ENCODE results near the gene OGFOD1. TPM values are rescaled to one million over a fixed set of nuclear protein-coding genes. Genes with fewer than 3 reads are reported as not detected.

The OGFOD1 gene
- total and polyA plus RNA-seq, 9 of the 15 experiments (the other 6 are each of a cell fraction or from before 2014, with no cell fraction given), result 60.4 to 134 (median 85.8) TPM

GRCh38 chr16:56466344-56466743, 15.0 kb downstream of the OGFOD1 start:
- no peak overlapping the region for H3K4me3 ChIP-seq
- in situ Hi-C loops (cut with MboI) (no loop called here), intact Hi-C loops (cut with micrococcal nuclease) (no loop called here)
- CTCF ChIA-PET (ENCODE audit: low intra/inter-chr PET ratio), result no interaction called here
- H3K4me2 ChIP-seq (ENCODE audit: insufficient read depth, low read length), result no peak overlapping the region
- H3K9ac ChIP-seq (ENCODE audit: insufficient read depth in 1 of 2, low read depth in 2 of 2, low read length in 2 of 2), result no peak overlapping the region
- POLR2A ChIA-PET, result interaction anchor here (0.9 to 1.6 kb wide), 6 partner anchors 13 to 52 kb away, joined by 3 to 4 read pairs (median 3); partner anchors contain the start of genes NUDT21 and OGFOD1
- H3K4me1 ChIP-seq (replicated peaks in 1 of 2; ENCODE audit: control insufficient read depth in 2 of 2, insufficient read depth in 2 of 2, low read length in 2 of 2), result peaks cover 4 to 14% of the 10 kb centered on the region in 2 experiments; a peak in 4 of 5 replicates
- TF ChIP-seq LCOR (CRISPR knock-in tag; IDR thresholded peaks at IDR 0.05) (no peak), XRCC3 (IDR thresholded peaks at IDR 0.05) (no peak), YBX1 (IDR thresholded peaks at IDR 0.05) (no peak), CXXC5 (CRISPR knock-in tag; IDR thresholded peaks at IDR 0.05) (no peak), HEY1 (CRISPR knock-in tag; IDR thresholded peaks at IDR 0.05; ENCODE audit: borderline replicate concordance) (no peak), MEF2A (IDR thresholded peaks at IDR 0.05; ENCODE audit: control insufficient read depth, low read depth, low read length) (no peak), TAF7 (tag; IDR thresholded peaks at IDR 0.05) (no peak)
- TF ChIP-seq, protein P1, sequence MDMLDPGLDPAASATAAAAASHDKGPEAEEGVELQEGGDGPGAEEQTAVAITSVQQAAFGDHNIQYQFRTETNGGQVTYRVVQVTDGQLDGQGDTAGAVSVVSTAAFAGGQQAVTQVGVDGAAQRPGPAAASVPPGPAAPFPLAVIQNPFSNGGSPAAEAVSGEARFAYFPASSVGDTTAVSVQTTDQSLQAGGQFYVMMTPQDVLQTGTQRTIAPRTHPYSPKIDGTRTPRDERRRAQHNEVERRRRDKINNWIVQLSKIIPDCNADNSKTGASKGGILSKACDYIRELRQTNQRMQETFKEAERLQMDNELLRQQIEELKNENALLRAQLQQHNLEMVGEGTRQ (CRISPR knock-in tag; IDR thresholded peaks at IDR 0.05), result no peak
- FAIRE-seq, result no peak
- H3K9me3 ChIP-seq (replicated peaks; ENCODE audit: control insufficient read depth, insufficient read depth, low read depth, low read length), result no peaks in the 10 kb centered on the region
- H2AFZ ChIP-seq (ENCODE audit: low read depth, low read length), result no peak overlapping the region
- DNase-seq (ENCODE audit: extremely low read depth in 1 of 4, low spot score in 3 of 4), result no peak
- no peak overlapping the region for H3K27ac ChIP-seq (ENCODE audit: extremely low read depth, low read depth, low read length)
- no peaks in the 10 kb centered on the region for H4K20me1 ChIP-seq (replicated peaks; ENCODE audit: control insufficient read depth, insufficient read depth, low read length)
- peaks cover 90% of the 10 kb centered on the region for H3K36me3 ChIP-seq (ENCODE audit: control insufficient read depth, insufficient read depth, low read length)
- no peaks in the 10 kb centered on the region for H3K27me3 ChIP-seq (ENCODE audit: control insufficient read depth in 2 of 2, insufficient read depth in 2 of 2, low read length in 2 of 2)
- BruUV-seq (replicated peaks), result no TSS peak
- H3K79me2 ChIP-seq (ENCODE audit: control insufficient read depth, insufficient read depth, low read length), result no peaks in the 10 kb centered on the region
- WGBS (ENCODE audit: insufficient coverage, low coverage, missing lambda C conversion rate), result 92% methylated on average over 2 of the region's 2 CpGs
- no peak for ATAC-seq
- no peaks in the 10 kb centered on the region for H3K9me1 ChIP-seq (ENCODE audit: control insufficient read depth, insufficient read depth, low read length)
